NCI-H2227 (cell line): ENCODE results near the gene UBE2I.

Source experiments
- DNase-seq: peaks from one replicate; lab custom pipeline; 2025; ENCODE audit not compliant: unreplicated experiment; lab: John Stamatoyannopoulos, UW

UBE2I gene

GRCh38 chr16:1312467-1312816, 3.0 kb downstream of the UBE2I start:
- DNase-seq, result no peak

- DNase-seq, result no peak
These were observed 3.5 kb downstream of the UBE2I start for GRCh38 chr16:1312903-1313302.

GRCh38 chr16:1313721-1314369, 4.4 kb downstream of the UBE2I start:
- DNase-seq, result no peak

- DNase-seq, result no peak
These were observed 5.1 kb downstream of the UBE2I start for GRCh38 chr16:1314399-1315068.

GRCh38 chr16:1315081-1316032, 5.9 kb downstream of the UBE2I start:
- DNase-seq, result no peak

GRCh38 chr16:1316033-1316405, 6.6 kb downstream of the UBE2I start:
- DNase-seq, result no peak

- no peak for DNase-seq
These were observed 8.2 kb downstream of the UBE2I start for GRCh38 chr16:1317479-1318267.

GRCh38 chr16:1318268-1318545, 8.8 kb downstream of the UBE2I start:
- no peak for DNase-seq

GRCh38 chr16:1319041-1319440, 9.6 kb downstream of the UBE2I start:
- no peak for DNase-seq

GRCh38 chr16:1320097-1320496, 10.7 kb downstream of the UBE2I start:
- DNase-seq, result no peak

GRCh38 chr16:1320658-1321240, 11.3 kb downstream of the UBE2I start:
- DNase-seq, result no peak

- DNase-seq, result no peak
These were observed 13.0 kb downstream of the UBE2I start for GRCh38 chr16:1322407-1322806.

GRCh38 chr16:1323296-1324239, 14.1 kb downstream of the UBE2I start:
- DNase-seq, result no peak

- DNase-seq, result no peak
These were observed 14.9 kb downstream of the UBE2I start for GRCh38 chr16:1324286-1324826.

- no peak for DNase-seq
These were observed 15.8 kb downstream of the UBE2I start for GRCh38 chr16:1325261-1325660.

GRCh38 chr16:1325673-1326371, 16.4 kb downstream of the UBE2I start:
- DNase-seq, result no peak

- no peak for DNase-seq
These were observed 17.0 kb downstream of the UBE2I start for GRCh38 chr16:1326391-1326790.

GRCh38 chr16:1326946-1327618, 17.6 kb downstream of the UBE2I start:
- no peak for DNase-seq

GRCh38 chr16:1327619-1327947, 18.1 kb downstream of the UBE2I start:
- DNase-seq, result no peak
